RKO (cell line): ENCODE data around the gene HMCN2.
"Not testable (repeated sequence)": the region's sequence is repeated elsewhere in the genome, so short reads cannot be mapped to it uniquely, and the experiment has no call there.

ENCODE experiments used
- DNase-seq: peaks from one replicate; pipeline ENCODE4 v3.0.0-alpha.2; 2016; ENCODE audit warnings: low spot score

The HMCN2 gene

GRCh38 chr9:130330202-130330862, 64.8 kb downstream of the HMCN2 start:
- DNase-seq: no peak

GRCh38 chr9:130331061-130331460, 65.5 kb downstream of the HMCN2 start:
- DNase-seq: no peak

GRCh38 chr9:130331573-130331972, 66.0 kb downstream of the HMCN2 start:
- no peak for DNase-seq

GRCh38 chr9:130332384-130332926, 66.9 kb downstream of the HMCN2 start:
- no peak for DNase-seq

GRCh38 chr9:130333041-130333711, 67.6 kb downstream of the HMCN2 start:
- DNase-seq: no peak

GRCh38 chr9:130333712-130334062, 68.1 kb downstream of the HMCN2 start:
- DNase-seq: no peak

GRCh38 chr9:130334915-130335314, 69.4 kb downstream of the HMCN2 start:
- no peak for DNase-seq

- DNase-seq: no peak
Measured at GRCh38 chr9:130336027-130336610, 70.6 kb downstream of the HMCN2 start.

GRCh38 chr9:130336885-130337284, 71.3 kb downstream of the HMCN2 start:
- no peak for DNase-seq

- DNase-seq: no peak
Measured at GRCh38 chr9:130337318-130337717, 71.8 kb downstream of the HMCN2 start.

- DNase-seq: no peak
Measured at GRCh38 chr9:130337784-130338380, 72.3 kb downstream of the HMCN2 start.

- DNase-seq: not testable (repeated sequence)
Measured at GRCh38 chr9:130338891-130339290, 73.3 kb downstream of the HMCN2 start.

GRCh38 chr9:130339306-130339705, 73.7 kb downstream of the HMCN2 start:
- no peak for DNase-seq

- no peak for DNase-seq
Measured at GRCh38 chr9:130340011-130340410, 74.5 kb downstream of the HMCN2 start.

GRCh38 chr9:130340557-130340956, 75.0 kb downstream of the HMCN2 start:
- DNase-seq: not testable (repeated sequence)

- no peak for DNase-seq
Measured at GRCh38 chr9:130341128-130341527, 75.6 kb downstream of the HMCN2 start.

- DNase-seq: no peak
Measured at GRCh38 chr9:130341839-130342713, 76.5 kb downstream of the HMCN2 start.

- no peak for DNase-seq
Measured at GRCh38 chr9:130342714-130343085, 77.1 kb downstream of the HMCN2 start.

- no peak for DNase-seq
Measured at GRCh38 chr9:130343445-130343918, 77.9 kb downstream of the HMCN2 start.

GRCh38 chr9:130344366-130344765, 78.8 kb downstream of the HMCN2 start:
- DNase-seq: no peak

- DNase-seq: no peak
Measured at GRCh38 chr9:130345009-130345896, 79.7 kb downstream of the HMCN2 start.
